Right forelimb (tissue), 1 donor: Measurements from ENCODE around the gene RPL18.
"Not testable (repeated sequence)": the region's sequence is repeated elsewhere in the genome, so short reads cannot be mapped to it uniquely, and the experiment has no call there.

Experiments
- DNase-seq: peaks from one replicate; pipeline ENCODE4 v3.0.0-alpha.2; 2018

The RPL18 gene

DNA sequence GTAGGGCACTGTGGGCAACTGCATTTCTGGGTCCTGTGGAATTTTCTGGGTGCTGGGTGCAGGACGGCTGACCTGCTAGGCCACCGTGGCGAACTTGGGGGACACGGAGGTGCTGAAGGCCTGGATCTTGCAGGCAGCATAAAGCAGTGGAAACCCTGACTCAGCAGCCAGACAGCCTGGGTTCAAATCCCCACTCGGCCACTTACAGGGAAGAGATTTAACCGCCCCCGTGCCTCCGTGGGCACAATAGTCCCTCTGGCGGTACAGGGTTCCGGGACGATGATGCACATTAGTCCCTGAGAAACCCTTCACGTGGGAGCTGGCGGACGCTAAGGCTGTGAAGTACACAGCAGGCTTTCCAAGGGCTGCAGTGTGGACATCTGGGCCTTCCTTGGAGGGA, 7.1 kb downstream of the RPL18 start:
- DNase-seq = no peak

DNA sequence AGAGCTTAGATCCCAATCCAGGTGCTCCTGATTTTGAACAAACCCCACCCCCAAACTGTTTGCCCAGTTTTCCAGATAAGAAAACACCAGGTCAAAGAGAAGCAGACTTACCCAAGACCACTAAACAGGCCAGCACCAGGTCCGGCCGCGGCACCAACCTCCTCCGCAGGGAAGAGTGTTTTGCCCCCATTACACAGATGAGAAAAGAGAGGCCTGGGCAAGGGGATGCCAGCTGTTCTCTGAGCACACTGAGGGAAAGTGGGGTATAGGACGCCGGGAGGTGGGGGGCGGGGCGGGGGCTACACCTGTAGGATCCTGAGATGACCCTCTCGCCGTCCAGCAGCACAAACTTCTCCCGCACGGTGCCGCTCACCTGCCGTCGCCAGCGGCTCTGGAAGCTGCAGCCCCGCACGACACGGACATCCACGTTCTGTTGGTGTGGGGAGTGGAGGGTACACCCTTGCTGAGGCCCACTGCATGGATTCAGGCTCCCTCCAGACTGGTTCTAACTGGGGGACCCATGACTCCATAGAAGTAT, 9.3 kb downstream of the RPL18 start:
- no peak for DNase-seq

DNA sequence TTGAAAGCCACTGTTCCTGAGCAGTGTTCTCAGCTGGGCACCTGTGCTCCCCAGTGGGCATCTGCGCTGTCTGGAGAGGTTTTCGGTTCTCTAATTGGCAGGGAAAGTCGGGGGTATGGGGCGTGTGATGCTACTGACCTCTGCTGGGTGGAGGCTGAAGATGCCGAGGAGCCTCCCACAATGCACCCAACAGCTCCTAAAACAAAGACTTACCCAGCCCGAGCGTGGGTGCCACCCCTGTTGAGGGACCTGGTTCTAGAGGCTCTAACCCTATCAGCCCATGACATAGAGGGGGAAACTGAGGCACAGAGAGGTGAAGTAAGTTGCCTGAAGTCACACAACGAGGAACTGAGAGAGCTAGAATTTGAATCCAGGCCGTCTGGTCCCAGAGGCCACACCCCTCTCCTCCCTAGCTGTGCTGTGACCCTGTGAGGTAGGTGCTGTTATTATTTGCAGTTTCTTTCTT, 10.1 kb downstream of the RPL18 start:
- DNase-seq = no peak

DNA sequence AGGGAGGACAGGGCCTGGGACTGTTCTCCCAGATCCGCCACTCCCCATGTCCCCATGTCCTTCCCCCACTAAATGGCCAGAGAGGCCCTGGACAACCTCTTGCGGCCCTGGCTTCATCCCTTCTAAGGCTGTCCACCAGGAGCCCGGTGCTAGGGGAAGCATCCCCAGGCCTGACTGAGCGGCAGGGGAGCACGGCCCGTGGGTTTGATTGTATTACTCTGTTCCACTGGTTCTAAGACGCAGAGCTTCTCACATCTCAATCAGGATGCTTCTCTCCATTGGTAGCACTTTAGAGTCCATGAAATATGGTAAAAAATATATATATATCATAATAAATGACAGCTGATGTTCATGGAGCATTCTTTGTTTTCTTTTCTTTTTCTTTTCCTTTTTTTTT, 11.6 kb downstream of the RPL18 start:
- no peak for DNase-seq

DNA sequence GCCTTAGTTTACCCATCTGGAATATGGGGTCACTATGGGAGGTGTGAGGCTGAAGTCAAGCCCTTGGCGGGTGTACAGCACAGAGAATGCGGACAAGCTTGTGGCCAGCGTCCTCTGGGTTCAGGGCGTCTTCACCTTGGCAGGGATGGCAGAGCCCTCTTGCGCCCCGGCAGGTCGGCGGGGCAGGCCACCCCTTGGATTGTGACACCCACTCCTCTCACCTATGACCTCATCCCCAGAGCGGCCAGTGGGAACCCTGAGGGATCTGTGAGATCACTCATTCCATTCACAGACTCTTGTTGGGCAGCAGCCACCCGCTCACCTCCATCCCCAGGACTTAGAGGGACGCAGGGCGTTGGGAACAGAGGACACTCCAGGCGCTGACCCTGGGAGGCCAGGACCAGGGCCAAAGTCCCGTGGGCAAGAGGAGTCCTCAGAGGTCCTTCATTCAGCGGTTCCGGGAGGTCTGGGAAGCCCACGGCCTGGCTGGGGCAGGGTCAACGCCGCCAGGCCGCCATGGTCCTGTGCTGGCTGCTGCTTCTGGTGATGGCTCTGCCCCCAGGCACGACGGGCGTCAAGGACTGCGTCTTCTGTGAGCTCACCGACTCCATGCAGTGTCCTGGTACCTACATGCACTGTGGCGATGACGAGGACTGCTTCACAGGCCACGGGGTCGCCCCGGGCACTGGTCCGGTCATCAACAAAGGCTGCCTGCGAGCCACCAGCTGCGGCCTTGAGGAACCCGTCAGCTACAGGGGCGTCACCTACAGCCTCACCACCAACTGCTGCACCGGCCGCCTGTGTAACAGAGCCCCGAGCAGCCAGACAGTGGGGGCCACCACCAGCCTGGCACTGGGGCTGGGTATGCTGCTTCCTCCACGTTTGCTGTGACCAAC, 12.3 kb downstream of the RPL18 start, which contains the start of gene SPACA4:
SPACA4 (plus strand) TSS at position 280 of the 896 bp plus-strand sequence; CDS start at position 517, 237 bp downstream.
- DNase-seq = no peak

DNA sequence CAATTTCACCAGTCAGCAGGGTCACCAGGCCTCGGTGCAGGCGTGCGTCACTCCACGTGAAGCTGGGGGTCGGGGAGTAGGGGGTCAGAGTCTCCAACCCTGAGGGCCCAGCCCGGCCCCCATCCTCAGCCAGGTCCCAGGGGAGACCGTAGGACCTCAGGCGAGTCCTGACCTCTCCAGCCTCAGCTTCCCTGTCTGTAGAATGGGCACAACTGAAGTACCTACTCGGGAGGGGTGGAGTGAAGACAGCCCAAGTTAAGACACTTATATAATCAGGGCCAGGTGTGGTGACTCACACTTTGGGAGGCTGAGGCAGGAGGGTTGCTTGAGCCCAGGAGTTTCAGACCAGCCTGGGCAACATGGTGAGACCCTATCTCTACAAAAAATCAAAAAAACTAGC, 15.1 kb downstream of the RPL18 start:
- no peak for DNase-seq

DNA sequence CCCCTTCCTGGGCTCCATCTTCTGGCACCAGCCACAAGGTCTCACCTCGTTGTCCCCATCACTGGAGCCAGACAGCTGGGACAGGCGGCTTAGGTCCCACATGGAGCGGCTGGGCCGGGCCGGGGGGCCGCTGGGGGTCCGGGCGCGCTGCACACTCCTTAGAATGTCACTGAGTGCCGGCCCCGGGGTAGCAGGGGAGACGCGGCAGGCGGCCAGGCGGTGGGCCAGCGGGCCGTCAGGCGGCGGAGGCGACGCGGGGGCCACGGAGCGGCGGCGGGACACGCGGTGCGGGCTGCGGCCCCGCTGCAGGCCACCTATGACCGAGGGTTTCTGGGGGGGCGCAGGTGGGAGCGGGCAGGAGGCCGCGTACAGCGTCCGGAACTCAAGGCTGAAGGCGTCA, 15.5 kb downstream of the RPL18 start:
- no peak for DNase-seq

DNA sequence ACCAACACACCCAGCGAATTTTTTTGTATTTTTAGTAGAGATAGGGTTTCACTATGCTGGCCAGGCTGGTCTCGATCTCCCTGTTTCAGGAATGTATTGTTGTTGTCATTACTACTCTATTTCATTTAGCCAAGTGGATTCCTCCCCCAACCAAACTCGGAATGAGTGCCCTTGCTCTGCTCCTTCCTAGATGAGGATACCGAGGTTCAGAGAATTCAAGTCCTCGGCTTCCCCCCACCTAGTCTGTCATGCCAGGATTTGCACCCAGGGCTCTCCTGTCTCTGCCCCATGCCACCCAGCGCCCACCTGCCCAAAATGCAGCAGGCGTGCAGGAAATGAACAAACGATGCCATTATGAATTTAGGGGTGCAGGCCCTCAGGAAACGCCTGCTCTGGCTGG, 16.0 kb downstream of the RPL18 start:
- no peak for DNase-seq

DNA sequence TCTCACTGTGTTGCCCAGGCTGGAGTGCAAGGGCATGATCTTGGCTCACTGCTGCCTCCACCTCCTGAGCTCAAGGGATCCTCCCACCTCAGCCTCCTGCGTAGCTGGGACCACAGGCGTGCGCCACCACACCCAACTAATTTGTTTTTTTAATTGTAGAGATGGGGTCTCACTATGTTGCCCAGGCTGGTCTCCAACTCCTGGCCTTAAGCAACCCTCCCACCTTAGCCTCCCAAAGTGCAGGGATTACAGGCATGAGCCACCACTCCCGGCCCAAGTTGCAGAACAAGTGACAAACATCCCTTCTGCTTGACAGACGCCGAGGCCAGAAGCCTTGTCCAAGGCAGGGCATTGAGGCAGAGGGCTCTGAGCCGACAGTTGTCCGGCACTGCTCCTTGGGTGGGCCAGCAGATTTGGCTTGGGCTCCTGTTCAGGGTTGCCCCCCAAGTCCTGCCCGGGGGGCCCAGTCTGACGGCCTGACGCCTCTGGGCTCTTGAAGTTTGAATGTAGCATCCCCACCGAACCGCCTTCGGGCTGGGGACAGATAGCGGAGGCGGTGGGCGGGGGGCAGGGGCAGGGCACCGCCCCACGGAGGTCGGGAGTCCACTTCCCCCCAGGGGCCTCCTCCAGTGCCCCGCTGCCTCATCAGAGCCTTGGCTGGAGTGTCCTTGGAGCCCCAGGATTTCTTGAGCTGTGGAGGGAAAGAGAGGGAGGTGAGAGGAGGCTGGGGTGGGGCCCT, 18.1 kb downstream of the RPL18 start:
- no peak for DNase-seq

DNA sequence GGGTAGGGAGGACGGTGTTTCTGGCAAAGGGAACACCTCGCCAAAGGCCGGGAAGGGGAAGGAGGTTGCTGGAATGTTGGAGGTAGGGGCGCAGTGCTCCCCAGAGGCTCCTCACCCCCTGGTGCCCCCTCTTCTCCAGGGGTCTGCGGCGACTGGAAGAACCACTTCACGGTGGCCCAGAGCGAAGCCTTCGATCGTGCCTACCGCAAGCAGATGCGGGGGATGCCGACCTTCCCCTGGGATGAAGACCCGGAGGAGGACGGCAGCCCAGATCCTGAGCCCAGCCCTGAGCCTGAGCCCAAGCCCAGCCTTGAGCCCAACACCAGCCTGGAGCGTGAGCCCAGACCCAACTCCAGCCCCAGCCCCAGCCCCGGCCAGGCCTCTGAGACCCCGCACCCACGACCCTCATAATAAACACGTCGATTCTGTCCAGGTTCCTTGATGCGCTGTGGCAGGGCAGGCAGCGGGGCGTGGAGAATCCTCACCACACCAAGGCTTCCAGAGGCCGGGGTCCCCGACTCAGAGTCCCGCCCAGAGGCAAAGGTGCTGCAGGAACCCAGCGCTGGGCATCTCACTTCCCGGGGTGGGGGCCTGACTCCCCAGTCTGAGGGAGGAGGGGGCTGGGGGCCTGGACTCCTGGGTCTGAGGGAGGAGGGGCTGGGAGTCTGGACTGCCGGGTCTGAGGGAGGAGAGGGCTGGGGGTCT, 19.8 kb downstream of the RPL18 start:
- DNase-seq = no peak

DNA sequence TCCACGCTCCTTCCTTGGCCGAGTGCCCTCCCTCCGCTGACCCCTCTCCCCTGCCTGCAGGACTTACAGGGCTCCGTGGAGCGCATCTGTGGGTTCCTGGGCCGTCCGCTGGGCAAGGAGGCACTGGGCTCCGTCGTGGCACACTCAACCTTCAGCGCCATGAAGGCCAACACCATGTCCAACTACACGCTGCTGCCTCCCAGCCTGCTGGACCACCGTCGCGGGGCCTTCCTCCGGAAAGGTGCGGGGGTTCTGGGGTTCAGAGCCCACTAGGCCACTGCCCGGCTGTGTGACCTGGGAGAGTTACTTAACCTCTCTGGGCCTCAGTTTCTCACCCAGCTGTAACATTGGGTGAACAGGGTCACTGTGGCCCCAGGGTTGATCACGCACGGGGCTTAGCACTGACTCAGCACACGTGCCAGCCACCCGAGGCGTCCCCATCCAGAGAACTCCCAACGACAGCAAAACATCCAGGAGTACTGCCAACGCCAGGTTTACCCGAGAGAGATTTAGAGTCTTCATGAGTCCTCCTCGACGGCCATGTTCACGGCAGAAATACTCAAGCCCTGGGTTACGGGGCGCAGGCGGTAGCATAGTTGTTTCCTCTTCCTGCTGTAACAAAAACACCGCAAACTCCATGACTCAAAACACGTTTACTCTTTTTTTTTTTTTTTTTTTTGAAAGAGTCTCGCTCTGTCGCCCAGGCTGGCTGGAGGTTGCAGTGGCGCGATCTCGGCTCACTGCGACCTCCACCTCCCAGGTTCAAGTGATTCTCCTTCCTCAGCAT, 22.1 kb downstream of the RPL18 start:
- DNase-seq = no peak

DNA sequence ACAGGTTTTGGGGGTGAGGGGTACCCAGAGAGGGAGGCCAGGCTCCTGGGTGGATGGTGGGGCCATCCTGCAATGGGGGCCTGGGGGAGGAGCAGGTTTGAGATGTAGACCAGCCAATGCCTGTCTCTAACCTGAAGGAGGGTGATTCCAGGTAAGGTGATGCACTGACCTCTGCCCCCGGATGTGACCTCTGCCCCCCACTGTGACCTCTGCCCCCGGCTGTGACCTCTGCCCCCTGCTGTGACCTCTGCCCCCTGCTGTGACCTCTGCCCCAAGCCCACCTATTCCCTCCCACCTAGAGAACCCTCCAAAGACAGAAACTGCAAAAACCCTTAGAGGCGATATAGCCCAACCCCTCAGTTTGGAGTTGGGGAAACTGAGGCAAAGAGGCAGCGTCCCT, 22.7 kb downstream of the RPL18 start:
- no peak for DNase-seq

DNA sequence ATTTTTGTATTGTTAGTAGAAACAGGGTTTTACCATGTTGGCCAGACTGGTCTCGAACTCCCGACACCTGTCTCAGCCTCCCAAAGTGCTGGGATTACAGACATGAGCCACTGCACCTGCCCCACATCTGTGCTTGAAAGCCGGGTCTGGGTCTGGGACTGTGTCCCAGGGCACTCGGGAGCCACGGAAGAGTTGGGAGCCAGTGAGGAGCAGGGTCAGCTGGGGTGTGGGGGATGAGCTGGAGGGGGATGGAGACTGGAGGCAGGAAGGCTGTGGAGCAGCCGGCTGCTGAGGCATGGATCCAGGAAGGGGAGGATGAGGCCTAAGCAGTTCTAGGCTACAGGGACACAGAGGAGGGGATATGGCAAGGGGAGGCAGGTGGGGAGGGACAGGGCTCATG, 23.1 kb downstream of the RPL18 start:
- no peak for DNase-seq

DNA sequence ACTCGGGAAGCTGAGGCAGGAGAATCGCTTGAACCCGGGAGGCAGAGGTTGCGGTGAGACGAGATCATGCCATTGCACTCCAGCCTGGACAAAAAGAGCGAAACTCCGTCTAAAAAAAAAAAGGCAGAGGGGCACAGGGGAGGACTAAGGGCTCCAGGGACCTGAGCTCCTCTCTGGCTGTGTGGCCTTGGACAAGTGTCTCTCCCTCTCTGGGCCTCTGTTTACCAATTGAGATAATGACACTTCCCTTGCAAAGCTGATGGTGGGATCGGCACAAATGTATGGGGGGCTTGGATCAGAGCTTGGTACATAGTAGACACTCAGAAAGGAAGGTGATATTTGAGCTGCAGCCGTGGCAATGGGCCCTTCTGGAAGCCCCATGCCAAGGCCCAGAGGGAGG, 23.8 kb downstream of the RPL18 start:
- DNase-seq = no peak

DNA sequence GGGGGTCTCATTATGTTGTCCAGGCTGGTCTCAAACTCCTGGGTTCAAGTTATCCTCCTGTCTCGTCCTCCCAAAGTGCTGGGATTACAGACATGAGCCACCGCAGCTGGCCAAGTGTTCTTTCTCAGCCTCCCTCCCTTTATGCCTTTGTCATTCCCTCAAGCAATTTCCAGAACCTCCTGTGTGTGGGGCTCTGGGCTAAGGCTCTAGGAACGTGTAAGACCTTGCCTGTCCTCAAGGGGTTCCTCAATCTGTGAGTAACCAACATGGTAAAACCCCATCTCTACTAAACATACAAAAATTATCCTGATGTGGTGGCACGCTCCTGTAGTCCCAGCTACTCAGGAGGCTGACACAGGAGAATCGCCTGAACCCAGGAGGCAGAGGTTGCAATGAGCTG, 28.0 kb downstream of the RPL18 start:
- no peak for DNase-seq

DNA sequence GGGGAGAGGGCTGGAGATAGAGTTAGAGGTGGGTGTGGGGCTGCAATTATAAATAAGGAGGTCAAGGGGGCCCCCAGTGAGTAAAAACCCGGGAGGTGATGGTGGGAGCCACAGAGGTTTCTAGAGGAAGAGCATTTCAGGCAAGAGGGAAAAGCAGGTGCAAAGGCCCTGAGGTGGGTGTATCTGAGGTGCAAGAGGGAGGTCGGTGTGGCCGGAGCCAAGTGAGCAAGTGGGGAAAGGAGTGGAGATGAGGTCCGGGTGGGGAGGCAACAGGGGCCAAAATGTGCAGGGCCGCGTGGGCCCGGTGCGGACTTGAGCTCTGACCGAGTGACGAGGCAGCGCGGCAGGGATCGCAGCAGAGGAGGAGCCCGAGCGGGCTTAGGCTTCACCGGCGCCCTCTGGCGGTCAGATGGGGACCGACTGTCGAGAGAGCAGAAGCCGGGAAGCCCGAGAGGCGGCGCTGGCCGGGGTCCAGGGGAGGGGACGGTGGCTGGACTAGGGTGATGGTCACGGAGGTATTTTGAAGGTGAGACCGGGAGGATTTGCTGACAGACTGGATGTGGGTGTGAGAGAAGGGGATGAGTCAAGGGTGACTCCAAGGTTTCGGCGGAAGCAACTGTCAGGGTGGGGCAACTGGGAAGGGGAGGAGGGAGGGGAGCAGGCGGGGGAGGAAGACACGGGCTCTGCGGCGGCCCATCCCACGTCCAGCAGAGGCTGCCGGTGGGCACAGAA, 30.1 kb downstream of the RPL18 start:
- DNase-seq = peak; percentile 90

DNA sequence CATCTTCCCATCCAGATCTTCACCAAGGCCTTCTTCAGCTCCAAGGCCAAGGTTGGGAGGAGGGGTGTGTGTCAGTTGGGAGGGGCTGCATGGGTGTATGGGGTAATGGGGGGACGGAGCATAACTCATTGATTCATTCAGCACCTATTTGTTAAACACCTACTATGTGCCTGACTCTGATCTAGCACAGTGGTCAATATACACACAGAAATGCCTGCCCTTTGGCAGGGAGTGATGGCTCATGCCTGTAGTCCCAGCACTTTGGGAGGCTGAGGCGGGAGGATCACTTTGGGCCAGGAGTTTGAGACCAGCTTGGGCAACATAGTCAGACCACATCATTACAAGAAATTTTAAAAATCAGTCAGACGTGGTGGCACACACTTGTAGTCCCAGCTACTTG, 31.6 kb downstream of the RPL18 start:
- DNase-seq = no peak

DNA sequence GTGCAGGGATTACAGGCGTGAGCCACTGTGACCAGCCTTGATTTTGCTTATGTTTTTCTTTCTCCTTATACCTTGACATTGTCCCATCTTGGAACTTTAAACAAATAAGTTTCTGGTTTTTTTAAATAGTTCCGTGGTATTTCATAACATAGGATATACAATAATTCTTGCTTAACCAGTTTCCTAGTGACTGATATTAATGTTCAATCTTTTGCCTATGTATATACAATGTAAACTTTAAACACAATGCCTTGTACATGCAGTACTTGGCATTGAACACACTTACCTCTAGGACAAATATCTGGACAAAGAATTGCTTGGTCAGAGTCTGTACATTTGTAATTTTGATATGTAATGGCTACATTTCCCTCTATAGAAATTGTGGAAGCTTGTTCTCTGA, 36.8 kb downstream of the RPL18 start:
- DNase-seq = no peak

DNA sequence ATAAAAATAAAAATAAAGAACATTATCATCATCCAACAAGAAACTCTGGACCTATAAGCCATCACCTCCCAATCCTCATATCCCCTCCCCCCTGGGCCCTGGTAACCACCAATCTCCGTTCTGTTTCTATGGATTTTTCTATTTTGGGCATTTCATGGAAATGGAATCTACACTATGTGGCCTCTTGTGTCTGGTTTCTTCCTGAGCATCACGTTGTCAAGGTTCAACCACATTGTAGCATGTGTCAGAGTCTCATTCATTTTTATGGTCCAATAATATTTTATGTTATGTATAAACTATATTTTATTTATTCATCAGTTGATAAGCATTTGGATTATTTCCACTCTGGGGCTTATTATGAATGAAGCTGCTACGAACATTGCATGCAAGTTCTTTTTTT, 40.1 kb downstream of the RPL18 start:
- no peak for DNase-seq

DNA sequence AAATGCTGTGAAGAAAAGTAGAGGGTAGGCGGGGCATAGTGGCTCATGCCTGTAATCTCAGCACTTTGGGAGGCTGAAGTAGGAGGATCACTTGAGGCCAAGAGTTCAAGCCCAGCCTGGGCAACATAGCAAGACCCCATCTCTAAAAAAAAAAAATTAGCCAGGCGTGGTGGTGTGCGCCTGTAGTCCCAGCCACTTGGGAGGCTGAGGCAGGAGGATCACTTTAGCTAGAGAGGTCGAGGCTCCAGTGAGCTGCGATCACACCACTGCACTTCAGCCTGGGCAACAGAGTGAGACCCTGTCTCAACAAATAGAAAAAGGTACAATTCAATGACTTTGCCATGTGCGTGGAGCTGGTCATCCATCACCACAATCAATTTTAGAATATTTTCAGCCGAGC, 41.1 kb downstream of the RPL18 start:
- not testable (repeated sequence) for DNase-seq

DNA sequence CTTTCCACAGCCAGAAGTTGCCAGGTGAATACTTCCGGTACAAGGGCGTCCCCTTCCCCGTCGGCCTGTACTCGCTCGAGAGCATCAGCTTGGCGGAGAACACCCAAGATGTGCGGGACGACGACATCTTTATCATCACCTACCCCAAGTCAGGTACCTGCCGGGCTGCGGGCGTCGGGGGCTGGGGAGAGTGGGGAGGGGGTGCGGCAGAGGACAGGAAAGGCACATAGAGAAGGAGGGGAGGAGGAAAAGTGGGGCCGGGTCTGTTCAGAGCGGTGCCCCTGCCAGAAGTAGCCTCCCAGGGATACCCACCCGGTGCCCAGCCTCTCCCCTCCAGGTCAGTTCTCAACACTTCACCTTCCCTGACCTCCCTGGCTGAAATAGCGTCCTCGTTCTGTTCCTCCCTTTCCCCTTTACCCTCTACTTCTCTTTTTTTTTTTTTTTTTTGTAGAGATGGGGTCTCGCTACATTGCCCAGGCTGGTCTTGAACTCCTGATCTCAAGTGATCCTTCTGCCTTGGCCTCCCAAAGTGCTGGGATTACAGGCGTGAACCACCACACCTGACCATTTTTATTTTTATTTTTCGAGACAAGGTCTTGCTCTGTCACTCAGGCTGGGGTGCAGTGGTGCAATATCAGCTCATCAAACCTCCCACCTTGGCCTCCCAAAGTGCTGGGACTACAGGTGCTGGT, 42.9 kb downstream of the RPL18 start:
- DNase-seq = no peak
